A172 (cell line): ENCODE results near the gene DRICH1. TPM values are rescaled to one million over a fixed set of nuclear protein-coding genes. Genes with fewer than 3 reads are reported as not detected.
"Not testable (repeated sequence)": the region's sequence is repeated elsewhere in the genome, so short reads cannot be mapped to it uniquely, and the experiment has no call there.

Experiments used
- DNase-seq: peaks from one replicate; pipeline ENCODE4 v3.0.0-alpha.2; 2015; ENCODE audit warnings: low spot score
- total RNA-seq: library from RNA; depleted of rRNA; stranded (reverse); fragments of >200 nt; shearing (Covaris generic); gene quantifications from 2 replicates; pipeline ENCODE4 v1.2.3, GENCODE V29; 2014; rRNA removed

The DRICH1 gene
- not detected in 2 replicates for total RNA-seq

DNA sequence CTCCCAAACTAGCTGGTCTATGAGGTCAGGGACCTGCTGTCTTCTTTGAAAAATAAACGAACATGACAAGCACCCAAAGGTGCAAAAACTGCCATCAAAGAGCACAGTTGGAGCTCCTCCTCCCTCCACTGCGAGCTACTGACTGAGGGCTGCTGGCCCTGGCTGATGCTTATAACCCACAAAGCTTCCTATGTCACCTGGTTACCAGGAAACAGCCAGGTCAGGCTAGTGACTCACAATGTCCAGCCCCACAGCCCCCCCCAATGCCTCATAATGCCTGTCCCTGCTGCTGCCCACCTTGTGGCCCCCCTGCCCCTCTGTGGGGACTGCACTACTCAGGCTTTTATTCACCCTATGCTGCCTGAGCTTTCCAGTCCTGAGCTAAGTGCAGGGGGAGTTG, at the start of gene DRICH1:
TSS of gene DRICH1 (minus strand) at position 144 of the 400 bp plus-strand sequence. CDS start 298 bp downstream, outside the sequence.
- peak; percentile 3 for DNase-seq

GRCh38 chr22:23681026-23681809, 49.1 kb upstream of the DRICH1 start:
- no peak for DNase-seq

DNA sequence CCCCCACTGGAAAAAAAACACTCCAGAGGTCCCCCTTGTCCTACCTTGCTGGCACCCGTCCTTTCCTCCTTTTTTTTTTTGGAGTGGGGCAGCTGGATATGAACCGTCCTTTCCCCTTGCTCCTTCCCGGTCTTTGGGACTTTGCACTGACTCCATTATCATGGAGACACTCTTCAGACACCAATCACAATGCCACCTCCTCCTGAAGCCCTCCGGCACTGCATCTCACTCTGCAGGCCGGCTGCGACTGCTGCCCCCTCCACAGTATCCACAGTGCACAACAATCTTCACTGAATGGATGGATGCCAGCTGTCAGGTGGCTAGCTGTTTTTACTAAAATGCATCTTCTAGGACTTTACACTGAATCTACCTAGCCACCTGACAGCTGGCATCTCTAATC, 46.0 kb upstream of the DRICH1 start:
- no peak for DNase-seq

- DNase-seq: no peak
These were observed 45.5 kb upstream of the DRICH1 start for GRCh38 chr22:23677701-23677995.

- DNase-seq: not testable (repeated sequence)
These were observed 45.0 kb upstream of the DRICH1 start for GRCh38 chr22:23676841-23677700.

DNA sequence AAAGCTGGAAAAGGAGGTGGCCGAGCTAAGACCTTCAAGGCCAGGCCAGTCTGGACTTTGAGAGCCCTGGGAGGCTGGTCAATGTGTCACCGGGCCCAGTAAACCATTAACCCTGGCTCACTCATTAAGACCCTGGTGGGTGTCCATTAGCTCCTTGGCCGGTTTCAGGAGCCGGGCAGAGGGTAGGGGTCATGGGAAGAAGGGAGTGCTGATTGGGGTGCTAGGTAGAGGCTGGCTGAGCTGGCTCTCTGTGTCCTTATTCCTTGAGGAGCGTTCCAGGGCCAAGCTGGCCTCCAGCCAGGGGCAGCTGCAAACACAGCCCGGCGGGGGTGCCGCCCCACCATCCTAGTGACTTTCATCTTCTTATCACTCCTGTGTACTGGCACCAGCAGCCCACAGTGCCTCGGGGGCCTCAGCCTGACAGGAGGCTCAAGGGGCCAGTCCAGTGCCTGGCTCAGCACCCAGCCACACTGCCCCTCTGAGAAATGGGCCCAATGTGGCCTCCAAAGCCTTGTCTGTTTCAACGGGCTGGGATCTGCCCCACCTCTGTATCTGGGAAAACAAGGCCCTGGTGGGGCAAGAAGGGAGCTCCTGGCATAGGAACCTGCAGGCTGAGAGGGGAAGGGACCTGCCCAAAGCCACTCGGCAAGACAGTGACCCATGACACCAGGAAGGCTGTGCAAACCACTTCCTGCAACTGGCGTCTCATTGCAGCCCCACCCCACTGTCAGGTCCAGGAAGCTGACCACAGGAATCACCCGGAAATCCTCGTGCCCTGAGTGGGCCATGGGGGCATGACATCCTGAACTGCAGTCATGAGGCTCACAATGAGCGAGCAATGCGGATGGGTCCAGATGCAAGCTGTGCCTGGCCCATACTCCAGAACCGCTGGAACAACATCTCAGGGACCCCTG, 43.6 kb upstream of the DRICH1 start:
- DNase-seq: peak; percentile 16

GRCh38 chr22:23674886-23675501, 42.9 kb upstream of the DRICH1 start:
- DNase-seq: not testable (repeated sequence)

- no peak for DNase-seq
These were observed 41.9 kb upstream of the DRICH1 start for GRCh38 chr22:23673826-23674690.

DNA sequence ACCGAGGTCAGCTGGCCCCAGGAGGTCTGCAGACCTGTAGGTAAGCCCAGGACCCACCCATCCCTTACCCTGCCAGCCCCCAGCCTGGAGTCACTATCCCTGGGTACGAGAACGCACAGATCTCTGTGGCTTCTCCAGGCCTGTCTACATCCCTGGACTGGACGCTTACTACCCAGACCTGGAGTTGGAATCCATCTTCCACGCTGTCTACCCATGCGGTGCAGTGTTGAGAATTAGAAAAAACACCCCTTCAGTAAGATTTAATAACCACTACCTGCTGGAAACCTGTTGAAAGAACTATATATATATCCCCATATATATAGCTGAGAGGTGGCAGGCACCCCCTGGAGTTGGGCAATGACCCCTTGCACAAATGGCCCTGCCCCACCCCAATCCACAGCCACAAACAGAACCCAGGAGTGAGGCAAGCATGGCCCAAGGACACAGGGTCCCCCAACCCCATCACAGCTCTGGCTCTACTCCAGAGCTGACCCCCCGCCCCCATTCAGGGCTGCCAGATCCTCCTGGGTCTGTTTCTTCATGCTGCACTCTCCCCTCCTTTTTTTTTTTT, 41.0 kb upstream of the DRICH1 start:
- no peak for DNase-seq

GRCh38 chr22:23672307-23673049, 40.4 kb upstream of the DRICH1 start:
- DNase-seq: not testable (repeated sequence)

GRCh38 chr22:23671387-23671786, 39.3 kb upstream of the DRICH1 start:
- not testable (repeated sequence) for DNase-seq

- DNase-seq: no peak
These were observed 38.5 kb upstream of the DRICH1 start for GRCh38 chr22:23670378-23671295.

DNA sequence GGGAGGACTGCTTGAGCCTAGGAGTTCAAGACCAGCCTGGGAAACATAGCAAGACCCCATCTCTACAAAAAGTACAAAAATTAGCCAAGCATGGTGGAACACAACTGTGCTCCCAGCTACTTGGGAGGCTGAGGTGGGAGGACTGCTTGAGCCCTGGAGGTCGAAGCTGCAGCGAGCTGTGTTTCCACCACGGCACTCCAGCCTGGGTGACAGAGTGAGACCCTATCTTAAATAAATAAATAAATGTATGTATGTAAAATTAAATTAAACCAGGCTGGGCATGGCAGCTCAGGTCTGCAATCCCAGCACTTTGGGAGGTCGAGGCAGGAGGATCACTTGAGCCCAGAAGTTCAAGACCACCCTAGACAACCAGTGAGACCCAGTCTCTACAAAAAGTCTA, 28.3 kb upstream of the DRICH1 start:
- DNase-seq: not testable (repeated sequence)

DNA sequence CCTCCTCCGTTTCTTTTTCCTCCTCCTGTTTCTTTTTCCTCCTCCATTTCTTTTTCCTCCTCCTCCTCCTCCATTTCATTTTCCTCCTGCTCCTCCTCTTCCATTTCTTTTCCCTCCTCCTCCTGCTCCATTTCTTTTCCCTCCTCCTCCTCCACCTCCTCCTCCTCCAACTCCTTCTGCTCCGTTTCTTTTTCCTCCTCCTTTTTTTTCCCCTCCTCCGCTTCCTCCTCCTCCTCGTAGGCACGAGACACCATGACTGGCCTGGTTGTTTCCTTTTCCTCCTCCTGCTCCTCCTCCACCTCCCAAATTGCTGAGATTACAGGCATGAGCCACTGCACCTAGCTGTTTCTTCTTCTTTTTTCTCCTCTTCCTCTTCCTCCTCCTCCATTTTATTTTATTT, 25.6 kb upstream of the DRICH1 start:
- no peak for DNase-seq

GRCh38 chr22:23655891-23656475, 23.9 kb upstream of the DRICH1 start:
- no peak for DNase-seq

- DNase-seq: no peak
These were observed 20.6 kb upstream of the DRICH1 start for GRCh38 chr22:23652711-23653110.

- no peak for DNase-seq
These were observed 20.2 kb upstream of the DRICH1 start for GRCh38 chr22:23652286-23652685.

DNA sequence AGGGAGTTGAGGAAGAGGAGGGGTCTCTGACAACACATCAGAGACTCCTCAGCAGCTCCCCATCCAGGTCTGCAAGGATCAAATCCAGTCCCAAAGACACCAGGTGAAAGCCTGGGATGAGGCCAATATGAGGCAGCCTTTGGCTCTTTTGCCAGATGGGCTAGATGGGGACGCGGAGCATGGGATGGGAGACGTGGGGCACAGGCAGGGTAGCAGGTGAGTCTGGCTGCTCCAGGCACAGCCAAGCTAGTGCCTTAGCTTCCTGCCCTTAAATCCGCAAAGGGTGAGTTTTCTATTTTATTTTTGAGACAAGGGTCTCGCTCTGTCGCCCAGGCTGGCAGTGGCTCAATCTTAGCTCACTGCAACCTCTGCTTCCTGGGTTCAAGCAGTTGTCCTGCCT, 19.6 kb upstream of the DRICH1 start:
- no peak for DNase-seq
